ENCODE data around the gene HINT2.

DNA sequence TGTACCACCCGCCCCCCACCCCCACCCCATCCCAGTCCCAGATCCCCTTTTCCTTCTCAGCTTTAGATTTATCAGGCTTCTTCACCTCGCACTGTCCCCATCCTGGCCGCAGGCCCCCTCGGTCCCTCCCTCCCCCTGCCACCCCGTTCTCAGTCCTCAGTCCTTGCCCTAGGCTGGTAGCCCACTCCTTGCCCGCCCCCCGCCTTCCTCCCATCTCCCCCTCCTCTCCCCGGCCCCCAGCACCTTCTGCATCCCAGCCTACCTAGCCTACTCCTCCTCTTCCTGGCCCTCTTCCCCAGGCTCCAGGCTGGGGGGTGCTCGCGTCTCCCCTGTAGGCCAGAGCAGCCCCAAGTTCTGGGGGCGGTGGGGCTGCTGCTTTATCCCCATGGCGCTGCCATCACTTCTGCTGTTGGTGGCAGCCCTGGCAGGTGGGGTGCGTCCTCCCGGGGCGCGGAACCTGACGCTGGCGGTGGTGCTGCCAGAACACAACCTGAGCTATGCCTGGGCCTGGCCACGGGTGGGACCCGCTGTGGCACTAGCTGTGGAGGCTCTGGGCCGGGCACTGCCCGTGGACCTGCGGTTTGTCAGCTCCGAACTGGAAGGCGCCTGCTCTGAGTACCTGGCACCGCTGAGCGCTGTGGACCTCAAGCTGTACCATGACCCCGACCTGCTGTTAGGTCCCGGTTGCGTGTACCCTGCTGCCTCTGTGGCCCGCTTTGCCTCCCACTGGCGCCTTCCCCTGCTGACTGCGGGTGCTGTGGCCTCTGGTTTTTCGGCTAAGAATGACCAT lies 22.6 kb downstream of the HINT2 start:
- TF ChIP-seq, protein P1, sequence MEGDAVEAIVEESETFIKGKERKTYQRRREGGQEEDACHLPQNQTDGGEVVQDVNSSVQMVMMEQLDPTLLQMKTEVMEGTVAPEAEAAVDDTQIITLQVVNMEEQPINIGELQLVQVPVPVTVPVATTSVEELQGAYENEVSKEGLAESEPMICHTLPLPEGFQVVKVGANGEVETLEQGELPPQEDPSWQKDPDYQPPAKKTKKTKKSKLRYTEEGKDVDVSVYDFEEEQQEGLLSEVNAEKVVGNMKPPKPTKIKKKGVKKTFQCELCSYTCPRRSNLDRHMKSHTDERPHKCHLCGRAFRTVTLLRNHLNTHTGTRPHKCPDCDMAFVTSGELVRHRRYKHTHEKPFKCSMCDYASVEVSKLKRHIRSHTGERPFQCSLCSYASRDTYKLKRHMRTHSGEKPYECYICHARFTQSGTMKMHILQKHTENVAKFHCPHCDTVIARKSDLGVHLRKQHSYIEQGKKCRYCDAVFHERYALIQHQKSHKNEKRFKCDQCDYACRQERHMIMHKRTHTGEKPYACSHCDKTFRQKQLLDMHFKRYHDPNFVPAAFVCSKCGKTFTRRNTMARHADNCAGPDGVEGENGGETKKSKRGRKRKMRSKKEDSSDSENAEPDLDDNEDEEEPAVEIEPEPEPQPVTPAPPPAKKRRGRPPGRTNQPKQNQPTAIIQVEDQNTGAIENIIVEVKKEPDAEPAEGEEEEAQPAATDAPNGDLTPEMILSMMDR (conservative IDR thresholded peaks at IDR 0.05; ENCODE audit: low read length): no peak
- TF ChIP-seq EZH2phosphoT487 (IDR thresholded peaks at IDR 0.05; ENCODE audit: borderline replicate concordance): no peak

Data from Loucy (cell line).